Superior temporal gyrus (tissue), 1 donor: ENCODE measurements around the gene SMAD9.

Experiments used
- DNase-seq: peaks from one replicate; pipeline ENCODE4 v3.0.0-alpha.2; 2016; ENCODE audit errors: extremely low spot score

SMAD9 gene

DNA sequence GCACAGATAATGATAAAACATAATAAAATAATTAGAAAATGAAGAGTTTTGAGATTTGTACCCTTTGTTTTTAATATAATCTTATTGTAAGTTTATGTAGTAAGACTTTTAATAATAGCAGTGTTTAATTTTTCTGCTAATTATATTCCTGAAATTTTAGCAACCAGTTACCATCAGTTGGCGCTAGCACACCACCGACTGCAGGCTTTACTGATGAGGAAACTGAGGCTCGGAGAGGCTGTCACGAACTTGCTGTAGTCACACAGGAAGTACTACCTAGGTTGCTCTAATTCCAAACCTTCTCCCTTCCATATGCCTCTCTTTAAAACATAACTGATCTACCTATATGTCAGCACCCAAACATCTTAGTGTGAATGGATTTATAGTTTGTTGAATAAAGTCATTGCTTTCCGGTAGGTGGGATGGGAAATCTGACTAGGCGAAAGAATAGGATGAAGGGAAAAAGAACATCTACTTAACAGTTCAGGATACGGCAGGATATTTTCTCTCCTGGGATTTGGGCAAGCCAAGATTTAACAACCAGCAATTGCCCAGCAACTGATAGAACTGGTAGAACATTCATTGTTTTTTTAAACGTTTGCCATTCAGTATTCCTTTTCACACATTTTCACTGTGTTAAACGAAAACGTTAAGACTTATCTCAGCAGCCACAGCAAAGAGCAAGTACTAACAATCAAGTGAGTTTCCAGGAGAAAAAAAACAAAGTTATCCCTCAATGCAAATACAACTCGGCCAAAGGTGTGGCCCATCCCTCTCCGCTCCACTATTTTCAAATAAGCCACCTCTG lies 101.8 kb downstream of the SMAD9 start:
- DNase-seq = peak; percentile 62

DNA sequence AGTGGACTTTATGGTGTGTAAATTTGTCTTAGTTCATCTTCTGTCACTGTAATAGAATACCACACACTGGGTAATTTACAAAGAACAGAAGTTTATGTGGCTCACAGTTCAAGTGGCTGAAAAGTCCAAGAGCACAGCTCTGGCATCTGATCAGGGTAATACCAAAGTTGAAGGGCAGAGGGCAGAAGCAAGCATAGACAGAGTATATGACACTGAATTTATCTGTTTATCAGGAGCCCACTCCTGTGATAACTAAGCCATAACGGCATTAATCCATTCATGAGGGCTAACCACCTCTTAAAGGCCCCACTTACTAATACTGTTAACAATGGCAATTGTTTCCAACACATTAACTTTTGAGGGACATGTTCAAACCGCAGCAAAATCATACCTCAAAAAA lies 105.0 kb downstream of the SMAD9 start:
- no peak for DNase-seq

DNA sequence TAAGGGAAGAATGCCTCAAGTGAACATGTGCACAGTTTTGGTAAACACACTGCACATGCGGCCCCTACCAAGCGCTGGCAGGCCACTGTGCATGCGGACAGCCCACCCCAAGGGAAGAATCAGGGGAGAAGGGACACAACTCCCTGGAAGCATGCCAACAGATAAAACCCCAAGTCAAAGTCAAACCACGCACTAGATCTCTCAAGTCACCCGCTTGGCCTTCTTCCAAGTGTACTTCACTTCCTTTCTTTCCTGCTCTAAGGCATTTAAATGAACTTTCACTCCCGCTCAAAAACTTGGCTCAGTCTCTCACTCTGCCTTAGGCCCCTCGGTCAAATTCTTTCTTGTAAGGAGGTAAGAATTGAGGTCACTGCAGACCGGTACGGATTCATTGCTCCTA lies 105.6 kb downstream of the SMAD9 start:
- DNase-seq = no peak

DNA sequence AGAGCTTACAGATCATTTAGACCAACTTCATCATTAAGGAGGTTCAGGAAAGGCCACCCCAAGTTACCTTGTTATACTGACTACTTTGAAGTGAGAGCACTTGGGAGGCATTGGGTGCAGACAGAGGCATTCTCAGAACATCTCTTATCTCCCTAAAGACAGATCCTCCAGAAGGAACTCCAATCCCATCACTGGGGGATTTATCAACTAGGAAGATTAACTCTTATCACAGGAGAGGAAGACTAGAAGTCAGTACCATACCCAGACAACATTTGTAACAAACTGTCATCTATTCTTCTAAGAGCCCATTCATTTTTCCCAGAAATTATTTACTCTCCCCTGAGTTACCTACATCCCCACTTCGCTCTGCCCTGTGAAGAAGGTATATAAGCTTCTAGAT lies 106.8 kb downstream of the SMAD9 start:
- DNase-seq = no peak

DNA sequence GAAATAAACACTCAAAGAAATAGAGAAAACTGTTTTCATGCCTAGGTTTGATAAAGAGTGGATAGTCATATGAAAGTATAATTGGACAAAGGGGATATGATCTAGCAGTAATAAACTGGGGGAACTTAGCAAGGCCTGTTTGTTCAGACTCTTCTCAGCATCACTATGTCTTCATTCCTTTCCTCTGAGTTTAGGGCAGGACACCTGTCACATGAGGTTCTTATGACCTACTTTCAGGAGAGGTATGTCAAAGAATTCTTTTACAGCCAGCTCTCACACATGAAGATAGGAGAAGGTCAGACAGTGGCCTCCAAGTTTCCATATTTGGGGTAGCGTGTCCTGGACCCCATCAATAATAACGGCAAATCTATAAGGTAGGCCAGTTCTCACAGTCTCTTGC lies 112.4 kb downstream of the SMAD9 start:
- no peak for DNase-seq

DNA sequence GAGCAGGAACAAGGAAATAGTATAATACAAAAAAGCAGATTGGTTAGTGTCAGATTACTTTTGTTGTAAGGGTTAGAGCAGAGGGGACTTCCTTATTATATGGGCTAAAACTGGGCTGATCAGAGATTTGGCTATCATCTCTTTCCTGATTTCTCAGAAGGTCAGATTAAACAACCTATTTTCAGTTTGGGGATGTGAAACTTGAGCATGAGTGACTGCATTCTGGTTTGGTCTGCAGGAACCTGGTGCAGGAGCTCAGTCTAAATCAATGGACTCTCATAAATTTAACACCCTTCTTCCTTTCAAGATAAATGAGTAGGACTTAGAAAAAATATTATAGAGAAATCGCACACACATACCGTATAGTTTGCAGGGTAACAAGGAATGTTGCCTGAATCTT lies 113.9 kb downstream of the SMAD9 start:
- DNase-seq = no peak

DNA sequence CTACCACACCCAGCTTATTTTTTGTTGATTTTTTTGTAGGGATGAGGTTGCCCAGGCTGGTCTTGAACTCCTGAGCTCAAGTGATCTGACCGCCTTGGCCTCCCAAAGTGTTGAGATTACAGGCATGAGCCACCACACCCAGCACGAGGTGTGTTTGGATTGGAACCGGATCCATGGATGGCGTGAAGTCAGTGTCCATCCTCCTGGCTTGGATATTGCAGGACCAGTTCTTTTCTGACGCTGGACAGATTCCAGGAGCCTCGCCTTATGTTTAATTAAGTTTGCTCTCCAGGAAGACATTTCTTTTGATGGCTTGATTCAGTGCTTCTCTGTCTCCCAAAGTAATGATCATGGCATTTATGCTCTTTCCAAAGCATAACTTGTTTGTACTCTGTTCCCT lies 115.5 kb downstream of the SMAD9 start:
- DNase-seq = no peak

DNA sequence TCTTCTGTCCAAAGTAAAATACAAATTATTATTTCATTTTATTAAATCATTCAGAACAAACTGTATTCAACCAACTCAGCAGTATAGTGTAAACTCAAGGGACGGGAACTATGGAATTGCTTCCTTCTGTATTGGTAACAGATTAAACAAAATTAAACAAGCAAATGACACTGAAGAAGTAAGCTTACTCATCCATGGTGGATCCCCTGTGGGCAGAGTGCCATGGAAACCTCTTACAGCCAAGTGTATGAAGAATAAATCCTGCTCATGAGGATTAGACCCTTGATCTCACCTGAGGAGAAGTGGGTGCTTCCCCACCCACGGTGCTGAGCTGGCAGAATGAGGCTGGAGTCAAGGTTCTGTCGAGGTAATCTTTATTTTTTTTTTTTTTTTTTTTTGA lies 119.0 kb downstream of the SMAD9 start:
- DNase-seq = no peak

DNA sequence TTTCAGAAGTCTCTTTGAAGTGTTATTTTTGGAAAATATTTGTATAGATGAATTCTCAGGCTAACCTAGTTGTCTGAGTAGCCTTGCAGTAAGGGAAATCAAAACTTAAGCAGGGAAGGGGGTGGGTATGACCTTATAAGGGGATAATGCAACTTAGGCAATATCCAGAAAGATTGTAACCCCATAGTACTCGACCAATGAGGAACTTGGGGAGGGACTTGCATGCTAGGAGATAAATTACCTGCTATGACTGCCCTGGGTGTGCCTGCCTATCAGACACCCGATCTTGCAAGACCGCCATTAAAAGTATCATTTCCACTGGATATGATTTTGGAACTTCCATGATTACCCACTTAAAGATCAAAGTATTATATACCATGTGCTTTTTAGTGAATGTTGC lies 124.0 kb downstream of the SMAD9 start:
- DNase-seq = no peak

DNA sequence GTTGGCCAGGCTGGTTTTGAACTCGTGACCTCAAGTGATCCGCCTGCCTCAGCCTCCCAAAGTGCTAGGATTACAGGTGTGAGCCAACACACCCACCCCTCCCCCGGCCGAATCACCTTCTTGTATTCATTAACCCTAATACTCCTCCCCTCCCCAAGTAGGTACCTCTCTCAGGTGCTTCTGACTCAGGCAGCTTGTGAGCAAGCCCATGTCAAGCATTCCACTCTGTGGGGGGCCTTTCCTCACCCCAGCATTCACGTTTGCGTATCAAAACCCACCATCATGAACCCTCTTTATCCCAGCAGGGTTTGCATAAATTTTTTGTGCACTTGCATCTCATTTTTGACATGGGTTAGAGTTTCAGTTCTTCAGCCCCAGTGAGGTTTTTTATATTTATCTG lies 124.6 kb downstream of the SMAD9 start:
- DNase-seq = no peak
